H1 (cell line): ENCODE results near the gene FUT4.

Experiments used
- CTCF ChIP-seq, 3 experiments: IDR thresholded peaks; 1 replicate in 2 of 3; 2 replicates in 1 of 3; pipeline versions ENCODE4 v1.5.1 to v1.6.1; 2011; ENCODE audit warnings: low read length in 3 of 3, mild to moderate bottlenecking in 3 of 3, inconsistent platforms in 2 of 3, low read depth in 1 of 3, moderate library complexity in 1 of 3; ENCODE audit not compliant: insufficient read depth in 1 of 3; ENCODE audit errors: control extremely low read depth in 1 of 3
- EP300 ChIP-seq, 2 experiments: IDR thresholded peaks; 1 replicate in 1 of 2; 2 replicates in 1 of 2; pipeline ENCODE4 v1.6.1; 2011 to 2012; ENCODE audit warnings: low read depth in 2 of 2, low read length in 2 of 2, mild to moderate bottlenecking in 2 of 2, borderline replicate concordance in 1 of 2, inconsistent platforms in 1 of 2, moderate library complexity in 1 of 2
- EZH2 ChIP-seq: fragments of 200-600 bp; sonication (generic); IDR thresholded peaks from 2 replicates; pipeline ENCODE4 v1.7.1; 2012; ENCODE audit warnings: low read depth, mild to moderate bottlenecking, moderate library complexity, low read length, inconsistent platforms; ENCODE audit not compliant: severe bottlenecking
- JUN ChIP-seq: IDR thresholded peaks from 2 replicates; pipeline ENCODE4 v1.6.1; 2011; ENCODE audit warnings: low read depth, mild to moderate bottlenecking, improper control_type of control experiment, low read length
- POLR2A ChIP-seq, 2 experiments: IDR thresholded peaks; 1 replicate in 1 of 2; 2 replicates in 1 of 2; pipeline ENCODE4 v1.6.1; 2011; ENCODE audit warnings: low read depth in 2 of 2, low read length in 2 of 2, mild to moderate bottlenecking in 2 of 2; ENCODE audit errors: control extremely low read depth in 1 of 2
- POLR2AphosphoS5 ChIP-seq: IDR thresholded peaks from 2 replicates; pipeline ENCODE4 v1.6.1; 2011; ENCODE audit warnings: low read depth, low read length
- YY1 ChIP-seq: IDR thresholded peaks from 2 replicates; pipeline ENCODE4 v1.6.1; 2011; ENCODE audit warnings: low read depth, mild to moderate bottlenecking, low read length

- no peak for TF ChIP-seq JUN
- no peak for TF ChIP-seq YY1
- no peak for TF ChIP-seq POLR2A (IDR thresholded peaks at IDR 0.05; ENCODE audit: control extremely low read depth in 1 of 2, low read depth in 2 of 2, low read length in 2 of 2)
- no peak for TF ChIP-seq CTCF (IDR thresholded peaks at IDR 0.05; ENCODE audit: control extremely low read depth in 1 of 3, insufficient read depth in 1 of 3, low read depth in 1 of 3, low read length in 3 of 3)
- TF ChIP-seq EZH2, result no peak
- no peak for TF ChIP-seq EP300 (IDR thresholded peaks at IDR 0.05; ENCODE audit: borderline replicate concordance in 1 of 2, low read depth in 2 of 2, low read length in 2 of 2)
- no peak for TF ChIP-seq POLR2AphosphoS5
Observed at GRCh38 chr11:94558468-94558867, 14.7 kb downstream of the FUT4 start.
